NCI-H774 (cell line): ENCODE measurements around the gene CGNL1.

ENCODE experiments used
- DNase-seq: peaks from one replicate; lab custom pipeline; 2025; lab: John Stamatoyannopoulos, UW

CGNL1 gene

DNA sequence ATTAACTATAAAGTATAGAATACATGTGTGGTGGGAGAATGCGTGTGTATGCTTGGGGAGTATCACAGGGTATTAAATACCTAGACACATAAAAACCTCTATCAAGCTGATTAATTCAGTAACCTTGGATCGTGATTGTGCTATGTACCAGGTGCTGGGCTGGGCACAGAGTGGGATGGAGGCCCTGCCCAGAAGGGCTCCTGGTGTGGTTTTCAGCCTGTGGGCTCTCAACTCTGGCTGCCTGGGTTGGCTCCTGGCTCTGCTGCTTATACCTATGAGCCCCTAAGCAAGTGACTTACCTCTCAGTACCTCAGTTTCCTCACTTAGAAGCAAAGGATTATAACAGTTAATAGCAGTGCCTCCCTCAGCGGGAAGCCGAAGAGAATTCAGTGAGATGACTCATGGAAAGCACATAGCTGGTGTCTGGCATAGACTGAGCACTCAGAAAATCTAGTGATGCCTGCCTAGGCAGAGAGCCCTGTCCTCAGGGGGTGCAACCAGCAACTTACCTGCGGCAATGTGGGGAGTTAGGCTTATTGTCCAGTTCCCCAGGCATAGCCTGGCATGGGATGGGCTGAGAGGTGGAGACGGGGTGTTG lies 124.8 kb downstream of the CGNL1 start:
- DNase-seq: no peak

GRCh38 chr15:57502116-57502515 lies 125.8 kb downstream of the CGNL1 start:
- DNase-seq: no peak

DNA sequence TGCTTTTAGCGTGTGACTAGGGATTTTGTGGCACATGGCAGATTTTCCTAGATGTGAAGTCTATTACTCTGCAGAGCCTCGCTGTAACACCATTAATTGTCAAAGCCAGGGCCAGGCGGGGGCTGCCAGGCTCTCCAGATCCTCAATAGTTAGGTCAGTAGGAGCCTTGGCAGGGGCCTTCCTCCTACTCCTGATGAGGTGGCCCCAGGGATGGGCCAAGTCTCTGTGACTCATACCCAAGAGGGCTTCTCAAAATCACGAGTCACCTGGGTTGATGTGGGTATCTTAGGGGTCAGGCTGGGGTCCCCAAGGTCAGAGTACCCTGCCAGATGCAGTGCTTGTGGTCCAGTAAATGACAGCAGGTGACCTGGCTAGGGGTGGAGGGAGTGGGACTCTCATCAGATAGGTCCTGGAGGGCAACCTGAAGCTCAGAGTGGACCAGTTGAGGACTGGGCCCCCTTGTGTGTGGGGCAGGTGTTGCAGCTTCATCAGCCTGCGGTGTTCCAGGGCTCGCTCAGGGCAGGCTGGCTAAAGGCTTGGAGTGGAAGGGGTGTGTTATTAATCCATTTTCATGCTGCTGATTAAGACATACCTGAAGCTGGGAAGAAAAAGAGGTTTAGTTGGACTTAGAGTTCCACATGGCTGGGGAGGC lies 126.9 kb downstream of the CGNL1 start:
- DNase-seq: no peak

DNA sequence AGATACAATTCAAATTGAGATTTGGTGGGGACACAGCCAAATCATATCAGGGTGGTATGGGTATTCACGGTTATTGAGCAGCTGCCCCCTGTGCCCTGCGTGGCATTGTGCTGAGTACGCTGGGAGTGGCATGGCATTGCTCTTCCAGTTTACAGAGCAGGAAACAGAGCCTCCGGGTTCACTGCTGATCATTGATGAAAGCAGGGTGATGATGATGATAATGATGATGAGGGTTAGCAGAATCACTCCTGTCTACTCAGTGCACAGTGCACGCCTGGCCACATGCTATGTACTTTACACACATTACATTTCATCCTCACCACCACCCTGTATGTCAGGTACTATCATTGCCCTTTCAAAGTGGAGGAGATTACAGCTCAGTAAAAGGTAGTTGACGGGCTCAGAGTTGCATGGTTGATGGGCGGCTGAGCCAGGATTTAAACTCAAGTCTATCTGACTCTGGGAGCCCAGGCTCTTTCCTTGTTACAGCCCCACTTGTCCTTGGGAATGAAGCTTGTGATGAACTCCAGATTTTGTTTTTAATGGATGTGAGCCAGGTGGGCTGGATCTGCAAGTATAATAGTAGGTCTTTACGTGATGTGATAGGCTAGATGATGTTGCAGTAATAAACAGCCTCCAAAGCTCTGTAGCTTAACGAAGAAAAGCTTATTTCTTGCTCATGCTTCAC lies 127.8 kb downstream of the CGNL1 start:
- no peak for DNase-seq

DNA sequence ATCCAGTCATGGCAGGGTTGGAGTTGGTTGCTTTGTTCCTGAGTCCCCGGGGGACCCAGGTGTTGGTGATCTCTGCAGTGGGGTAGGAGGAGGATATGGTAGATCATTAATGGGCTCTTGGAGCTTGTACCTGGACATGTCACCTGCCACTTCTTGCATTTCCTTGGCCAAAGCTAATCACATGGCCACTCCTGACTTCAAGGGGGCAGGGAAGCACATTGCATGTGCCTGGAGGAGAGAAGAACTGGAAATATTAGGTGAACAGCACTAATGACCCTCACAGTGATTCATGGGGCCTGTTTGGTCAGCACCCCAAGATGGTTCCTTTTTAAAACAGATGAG lies 128.3 kb downstream of the CGNL1 start:
- no peak for DNase-seq

DNA sequence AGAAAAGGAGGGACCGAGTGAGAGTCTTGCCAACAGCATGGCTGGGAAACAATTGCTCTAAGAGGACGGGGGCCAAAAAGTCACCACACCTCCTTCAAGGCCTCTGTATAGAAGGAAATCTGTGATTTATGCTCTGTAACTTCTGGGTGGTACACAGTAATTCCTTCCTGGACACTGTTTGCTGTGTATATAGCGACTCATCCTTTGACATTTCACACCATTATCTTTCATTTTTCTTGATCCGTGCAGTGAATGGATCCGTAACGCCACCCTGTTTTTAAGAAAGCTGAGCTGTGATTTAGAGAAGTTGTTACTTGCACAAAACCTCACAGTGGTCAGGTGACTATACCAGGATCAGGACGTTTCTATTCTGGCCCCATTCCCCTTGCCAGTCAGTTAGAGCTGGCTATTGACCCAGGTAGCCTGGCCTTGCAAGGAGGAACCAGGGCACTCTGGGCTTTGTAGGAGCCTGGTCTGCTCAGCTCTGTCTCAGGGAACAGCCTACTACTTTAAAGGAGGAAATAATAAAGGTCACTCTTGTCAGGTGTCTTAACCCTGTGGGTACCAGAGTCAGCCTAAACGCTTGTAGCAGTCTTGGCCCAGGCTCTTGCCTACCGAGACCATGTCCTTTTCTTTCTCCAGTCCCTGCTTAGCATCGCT lies 128.9 kb downstream of the CGNL1 start:
- no peak for DNase-seq

DNA sequence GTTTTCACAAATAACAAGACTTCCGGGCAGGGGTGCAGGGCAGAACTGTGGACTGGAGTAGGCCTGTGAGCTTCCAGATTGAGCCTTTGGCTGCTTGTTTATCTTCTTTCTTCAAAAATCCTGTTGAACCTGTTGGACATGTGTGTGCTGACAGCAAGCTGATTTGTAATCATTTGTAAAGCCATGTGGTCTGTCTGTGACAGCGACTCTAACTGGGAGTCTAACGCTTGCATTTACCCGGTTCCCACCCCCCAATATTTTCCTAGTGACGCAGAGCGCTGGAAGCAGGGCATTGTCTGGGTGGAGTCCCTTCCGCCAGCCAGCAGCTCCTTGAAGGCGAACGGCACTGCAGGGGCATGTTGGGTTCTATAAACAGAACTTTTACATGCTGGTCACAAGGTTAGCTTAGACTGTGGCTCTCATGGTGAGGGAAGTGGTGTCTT lies 129.7 kb downstream of the CGNL1 start:
- peak; percentile 66 for DNase-seq

GRCh38 chr15:57506422-57506821 lies 130.1 kb downstream of the CGNL1 start:
- DNase-seq: no peak

DNA sequence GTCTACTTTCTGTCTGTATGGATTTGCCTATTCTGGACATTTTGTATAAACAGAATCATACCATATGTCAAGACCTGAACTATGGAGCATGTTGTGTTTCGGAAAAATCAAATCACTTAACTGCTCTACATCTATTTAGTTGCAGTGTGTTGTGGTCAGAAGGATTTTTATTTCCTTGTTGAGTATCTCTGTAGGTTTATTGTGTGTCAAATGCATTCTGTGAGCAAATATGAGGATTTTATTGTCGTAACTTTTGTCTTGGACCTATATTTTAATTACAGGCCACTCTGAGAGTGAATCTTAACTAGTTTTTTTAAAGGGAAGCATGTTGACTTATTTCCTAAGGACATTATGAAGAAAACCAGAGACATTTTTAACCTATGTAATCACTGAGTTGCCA lies 130.8 kb downstream of the CGNL1 start:
- DNase-seq: no peak

DNA sequence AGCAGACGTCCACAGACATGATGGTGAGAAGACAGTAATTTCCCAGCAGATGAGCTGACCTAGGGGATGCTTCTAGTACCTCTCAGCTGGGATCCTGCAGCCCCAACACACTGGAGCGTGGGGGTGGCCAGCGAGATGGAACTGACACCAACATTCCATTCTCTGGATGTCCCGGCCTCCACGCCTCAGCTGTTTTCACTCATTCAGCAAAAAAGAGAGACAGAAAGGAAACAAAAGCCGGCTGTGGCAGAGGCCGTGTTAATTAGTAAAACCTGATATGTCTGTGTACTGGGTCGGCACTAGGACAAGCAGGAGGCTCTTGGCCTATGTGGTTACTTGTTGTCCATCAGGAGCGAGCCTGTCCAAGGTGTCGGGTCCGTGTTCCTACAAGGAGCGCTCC lies 132.8 kb downstream of the CGNL1 start:
- no peak for DNase-seq

GRCh38 chr15:57509965-57510364 lies 133.7 kb downstream of the CGNL1 start:
- peak; percentile 16 for DNase-seq

DNA sequence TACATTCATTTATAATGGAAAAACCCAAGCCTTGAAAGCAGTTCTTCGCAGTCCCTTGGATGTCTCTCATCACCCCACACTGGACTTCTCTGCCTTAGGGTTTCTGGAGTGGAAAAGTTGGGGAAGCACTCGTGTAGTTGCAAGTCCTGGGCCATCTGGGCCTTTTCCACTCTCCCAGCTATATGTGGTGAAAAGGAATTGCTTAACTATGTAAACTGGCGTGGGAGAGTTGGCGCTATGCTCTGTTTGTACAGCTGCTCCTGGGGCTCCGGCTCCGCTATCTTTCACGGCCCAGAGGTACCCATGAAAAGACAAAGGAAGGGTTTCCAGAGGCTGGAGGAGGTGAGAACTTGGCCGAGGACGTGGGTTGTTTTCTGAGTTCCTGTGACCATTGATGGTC lies 134.3 kb downstream of the CGNL1 start:
- peak; percentile 78 for DNase-seq

GRCh38 chr15:57516327-57517029 lies 140.2 kb downstream of the CGNL1 start:
- no peak for DNase-seq

DNA sequence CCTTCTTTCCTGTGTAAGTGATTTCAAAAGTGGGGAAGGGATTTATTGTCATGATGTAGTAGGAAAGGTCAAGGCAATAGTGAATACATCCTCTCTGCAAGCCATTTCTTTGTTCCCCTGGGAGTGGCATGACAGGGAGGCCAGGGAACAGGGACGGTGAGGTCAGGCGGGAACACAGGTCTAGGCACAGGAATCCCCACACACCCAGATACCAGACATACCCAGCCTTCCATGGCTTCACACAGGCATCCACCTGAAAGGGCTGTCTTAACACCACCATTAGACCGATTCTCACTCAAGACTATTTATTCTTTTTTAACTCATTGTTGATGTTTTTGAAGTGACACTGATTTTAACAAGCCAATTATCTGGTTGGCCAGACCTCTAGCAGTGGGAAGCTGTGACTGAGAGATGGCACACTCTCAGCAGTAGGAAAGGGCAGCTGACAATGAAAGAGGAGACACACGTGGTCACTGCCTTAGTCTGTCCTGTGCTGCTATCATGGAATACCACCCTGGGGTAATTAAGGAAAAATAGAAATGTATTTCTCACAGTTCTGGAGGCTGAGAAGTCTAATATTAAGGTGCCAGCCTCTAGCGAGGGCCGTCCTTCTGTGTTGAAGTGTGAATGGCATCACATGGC lies 140.8 kb downstream of the CGNL1 start:
- no peak for DNase-seq

DNA sequence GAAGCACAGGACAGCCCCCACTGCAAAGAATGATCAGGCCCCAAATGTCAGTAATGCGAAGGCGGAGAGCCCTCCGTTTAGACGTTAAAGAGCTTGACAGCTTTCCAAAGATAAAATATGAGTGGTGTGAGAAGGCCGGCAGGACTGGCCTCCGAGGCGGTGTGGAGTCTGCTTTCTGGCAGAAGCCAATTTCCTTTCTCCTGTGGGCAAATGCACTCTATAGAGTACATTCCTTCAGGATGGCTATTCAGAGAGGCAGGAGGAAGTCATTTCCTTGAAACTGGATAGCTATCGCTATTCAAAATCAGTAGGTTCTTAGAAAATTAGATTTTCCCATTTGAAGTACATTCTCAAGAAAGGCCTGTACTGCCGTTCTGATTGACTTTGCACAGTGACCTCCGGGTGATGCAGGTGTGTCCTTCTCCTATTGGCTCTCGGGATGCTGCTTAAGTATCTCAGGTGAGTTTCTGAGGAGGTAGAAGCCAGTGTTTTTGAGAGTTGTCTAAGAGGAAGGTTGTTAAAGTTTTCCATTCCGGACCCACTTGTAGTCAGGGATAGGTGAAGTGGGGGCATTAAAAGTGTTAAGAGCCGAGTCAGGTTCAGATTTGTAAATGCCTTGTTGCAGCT lies 142.6 kb downstream of the CGNL1 start:
- DNase-seq: no peak

GRCh38 chr15:57519806-57520205 lies 143.5 kb downstream of the CGNL1 start:
- DNase-seq: no peak

GRCh38 chr15:57521503-57521902 lies 145.2 kb downstream of the CGNL1 start:
- no peak for DNase-seq

GRCh38 chr15:57522148-57522547 lies 145.8 kb downstream of the CGNL1 start:
- DNase-seq: peak; percentile 39

DNA sequence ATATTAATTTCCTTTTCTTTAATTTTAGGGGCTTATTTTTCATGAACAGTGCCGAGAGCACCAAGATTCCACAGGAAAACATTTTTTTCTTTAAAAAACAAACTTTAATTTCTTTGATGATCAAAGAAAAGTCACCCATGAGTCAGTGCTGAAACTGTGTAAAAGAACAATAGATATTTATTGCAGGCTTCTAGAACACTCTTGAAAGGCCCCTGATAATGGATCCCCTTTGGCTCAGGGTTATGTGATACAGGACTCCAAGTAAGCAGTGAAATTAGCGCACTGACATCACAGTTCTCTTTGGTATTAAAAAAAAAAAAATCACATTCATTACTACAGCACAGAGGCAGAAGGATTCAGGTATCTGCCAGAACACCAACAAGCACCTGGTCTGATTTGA lies 149.3 kb downstream of the CGNL1 start:
- DNase-seq: no peak

DNA sequence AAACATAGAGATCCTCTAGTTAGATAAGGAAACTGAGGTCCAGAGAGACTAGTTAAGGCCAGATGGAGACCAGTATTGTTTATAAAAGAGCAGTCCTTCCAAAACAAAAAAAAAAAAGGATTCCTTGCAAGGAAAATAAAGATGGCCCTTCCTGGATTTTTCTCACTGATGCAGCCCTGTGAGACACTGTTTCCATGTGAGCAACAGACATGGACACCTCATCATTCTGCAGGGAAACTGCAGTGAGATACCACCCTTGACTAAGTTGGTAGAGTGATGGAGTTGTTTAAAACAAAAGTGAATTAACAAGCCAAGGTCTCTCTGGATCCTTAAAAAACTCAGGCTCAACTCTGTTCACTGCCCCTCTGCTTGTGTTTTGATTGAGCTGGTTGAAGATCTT lies 149.8 kb downstream of the CGNL1 start:
- DNase-seq: no peak

- no peak for DNase-seq
Observed at GRCh38 chr15:57526615-57527014, 150.3 kb downstream of the CGNL1 start.
